Activated CD4-positive, alpha-beta T cell treated with anti-CD3 and anti-CD28 coated beads, Interleukin-2, amount 50 U/mL, for 24 hours (primary cell): Measurements from ENCODE around the gene ATP23.

Experiments
- DNase-seq, 2 donors: peaks; one replicate each; pipeline ENCODE4 v3.0.0-alpha.2; 2020; ENCODE audit warnings: low read depth in 1 of 2, low spot score in 1 of 2

Gene ATP23

DNA sequence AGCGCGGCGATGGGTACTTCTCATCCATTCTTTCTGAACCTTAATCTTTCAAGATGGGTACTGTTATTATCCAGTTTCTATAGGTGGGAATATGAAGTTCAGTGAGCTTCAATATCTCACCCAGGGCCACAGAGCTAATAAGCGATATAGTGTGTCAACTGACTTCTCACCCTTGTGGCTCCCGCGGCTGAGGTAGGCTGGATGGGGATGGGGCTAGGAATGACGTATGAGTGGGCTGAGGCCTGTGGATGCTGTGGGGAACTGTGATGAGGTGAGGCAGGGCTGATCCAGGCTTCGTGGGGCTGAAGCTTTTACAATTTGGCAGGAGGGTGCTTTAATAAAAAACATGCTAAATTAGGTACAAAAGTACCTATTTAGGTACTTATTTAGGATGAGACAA, 32.9 kb upstream of the ATP23 start:
- no peak for DNase-seq

DNA sequence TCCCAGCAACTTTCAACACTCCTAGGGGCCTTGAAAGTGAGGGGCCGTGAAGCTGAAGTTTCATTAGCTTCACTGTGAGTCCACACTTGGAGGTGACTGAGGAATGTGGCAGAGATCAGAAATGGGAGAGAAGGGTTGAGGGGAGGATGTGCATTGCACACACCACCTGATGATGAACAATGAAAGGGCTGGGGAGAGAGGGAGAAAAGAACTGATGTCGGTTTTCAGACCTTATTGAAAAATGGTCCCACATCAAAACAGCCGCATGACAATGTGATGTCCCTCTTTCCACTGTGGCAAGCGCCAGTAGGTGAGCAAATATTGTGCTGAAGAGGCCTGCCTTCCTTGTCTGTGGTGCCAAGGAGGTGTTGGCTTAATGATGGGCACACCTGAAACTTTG, 32.3 kb upstream of the ATP23 start:
- no peak for DNase-seq

DNA sequence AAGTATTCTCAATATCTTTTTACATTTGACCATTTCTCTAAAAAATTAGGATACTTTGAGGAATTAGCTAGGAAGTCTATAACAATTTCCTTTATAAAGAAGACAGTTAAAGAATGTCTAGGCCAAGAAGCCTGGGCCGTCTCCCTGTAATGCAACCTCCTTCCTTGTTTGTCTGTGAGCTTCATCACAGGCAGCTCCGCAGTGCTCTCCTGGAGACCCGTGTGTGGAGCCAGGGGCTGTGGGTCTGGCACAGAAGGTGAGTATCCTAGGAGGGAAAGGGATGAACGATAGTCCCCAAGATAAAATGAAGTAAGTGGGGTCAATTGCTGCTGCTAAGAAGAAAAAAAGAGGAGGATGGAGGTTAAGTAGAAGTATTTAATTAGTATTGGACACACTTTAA, 31.8 kb upstream of the ATP23 start:
- no peak for DNase-seq

DNA sequence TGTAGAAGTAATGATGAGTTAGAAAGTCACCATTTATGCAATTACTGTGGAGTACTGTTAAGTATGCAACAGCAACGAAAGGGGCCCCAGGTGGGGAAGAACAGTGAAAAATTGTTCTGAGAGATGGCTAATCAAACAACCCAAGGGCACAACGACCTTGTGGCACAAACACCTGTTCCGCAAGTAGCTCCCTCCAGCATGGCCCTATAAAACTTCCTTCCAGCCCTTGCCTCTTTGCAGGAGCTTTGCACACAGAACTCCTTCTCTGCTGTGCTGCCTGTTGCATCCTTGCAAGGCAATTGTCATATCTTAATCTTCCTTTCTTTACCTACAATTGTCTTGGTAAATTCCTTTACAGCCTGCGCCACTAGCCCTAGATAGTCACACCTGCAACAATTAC, 23.2 kb upstream of the ATP23 start:
- DNase-seq = no peak

DNA sequence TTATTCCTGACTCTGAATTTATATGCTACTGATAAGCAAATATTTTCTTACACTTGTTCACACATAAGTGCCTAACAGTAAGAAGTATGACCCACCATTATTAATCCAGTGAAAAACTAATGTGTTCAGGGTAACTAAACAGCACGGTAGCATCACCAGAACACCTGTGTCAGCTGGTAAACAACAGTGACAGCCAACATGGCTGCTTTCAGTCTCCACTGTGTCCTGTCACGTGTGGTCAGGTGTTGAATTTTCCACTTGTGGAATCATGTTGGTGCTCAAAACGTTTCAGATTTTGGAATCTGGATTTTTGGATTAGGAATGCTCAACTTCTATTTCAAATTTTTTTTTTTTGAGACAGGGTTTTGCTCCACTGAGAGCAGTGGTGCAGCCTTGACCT, 14.3 kb upstream of the ATP23 start:
- DNase-seq = no peak

DNA sequence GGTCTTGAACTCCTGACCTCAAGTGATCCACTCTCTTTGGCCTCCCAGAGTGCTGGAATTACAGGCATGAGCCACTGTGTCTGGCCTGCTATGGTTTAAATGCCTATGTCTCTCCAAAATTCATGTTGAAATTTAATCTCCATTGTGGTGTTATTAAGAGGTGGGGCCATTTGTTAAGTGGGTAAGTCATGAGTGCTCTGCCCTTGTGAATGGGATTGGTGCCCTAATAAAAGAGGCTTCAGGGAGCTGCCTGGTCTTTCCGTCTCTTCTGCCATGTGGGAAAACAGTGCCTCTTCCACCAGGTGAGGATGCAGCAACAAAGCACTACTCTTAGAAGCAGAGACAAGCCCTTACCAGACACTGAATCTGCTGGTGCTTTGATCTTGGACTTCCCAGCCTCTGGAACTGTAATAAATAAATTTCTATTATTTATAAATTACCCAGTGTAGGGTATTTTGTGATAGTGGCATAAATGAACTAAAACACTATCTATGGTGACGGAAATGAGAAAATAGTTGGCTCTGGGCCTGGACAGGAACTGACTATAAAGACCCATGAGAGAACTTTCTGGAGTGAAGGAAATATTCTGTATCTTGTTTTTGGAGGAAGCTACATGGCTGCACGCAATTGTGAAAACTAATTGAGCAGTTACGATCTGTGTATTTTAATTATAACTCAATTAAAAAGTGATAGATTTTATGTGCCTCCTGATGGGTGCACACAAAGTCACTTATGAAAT, 12.1 kb upstream of the ATP23 start:
- DNase-seq = no peak

DNA sequence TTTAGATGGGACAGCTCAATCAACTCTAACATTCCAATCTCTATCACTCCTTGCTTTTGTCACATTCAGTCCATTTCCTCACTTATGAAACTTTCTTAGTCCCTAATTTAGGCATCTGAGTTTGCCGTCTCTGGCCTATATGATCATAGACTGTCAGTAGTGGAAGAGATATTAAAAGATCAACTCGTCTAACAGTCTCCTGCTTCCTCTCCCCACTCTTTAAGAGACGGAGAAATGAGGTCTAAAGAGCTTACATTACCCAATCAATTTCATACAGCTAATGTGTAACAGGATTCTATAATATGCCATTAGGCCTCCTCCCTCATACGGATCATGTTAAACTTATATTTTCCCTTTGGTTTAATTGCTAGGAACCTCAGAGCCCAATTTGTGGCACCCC, 6.5 kb upstream of the ATP23 start:
- DNase-seq = no peak

DNA sequence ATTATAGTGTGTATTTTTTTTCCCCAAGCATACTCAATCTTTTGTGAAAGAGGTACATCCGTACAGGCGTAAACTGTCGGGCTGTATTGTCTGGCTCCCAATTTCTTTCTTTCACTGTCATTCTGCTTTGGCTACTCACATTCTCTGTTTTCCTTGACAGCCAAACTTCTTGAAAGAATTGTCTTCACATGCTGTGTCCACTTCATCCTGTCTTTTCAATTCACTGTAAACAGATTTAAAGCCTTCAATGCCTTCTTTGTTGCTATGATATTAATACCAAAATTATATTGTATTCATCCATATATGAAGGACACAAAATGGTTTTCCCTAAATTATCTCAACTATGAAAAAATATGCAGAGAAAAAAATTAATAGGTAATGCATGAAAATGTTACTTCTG, 6.0 kb upstream of the ATP23 start:
- no peak for DNase-seq

DNA sequence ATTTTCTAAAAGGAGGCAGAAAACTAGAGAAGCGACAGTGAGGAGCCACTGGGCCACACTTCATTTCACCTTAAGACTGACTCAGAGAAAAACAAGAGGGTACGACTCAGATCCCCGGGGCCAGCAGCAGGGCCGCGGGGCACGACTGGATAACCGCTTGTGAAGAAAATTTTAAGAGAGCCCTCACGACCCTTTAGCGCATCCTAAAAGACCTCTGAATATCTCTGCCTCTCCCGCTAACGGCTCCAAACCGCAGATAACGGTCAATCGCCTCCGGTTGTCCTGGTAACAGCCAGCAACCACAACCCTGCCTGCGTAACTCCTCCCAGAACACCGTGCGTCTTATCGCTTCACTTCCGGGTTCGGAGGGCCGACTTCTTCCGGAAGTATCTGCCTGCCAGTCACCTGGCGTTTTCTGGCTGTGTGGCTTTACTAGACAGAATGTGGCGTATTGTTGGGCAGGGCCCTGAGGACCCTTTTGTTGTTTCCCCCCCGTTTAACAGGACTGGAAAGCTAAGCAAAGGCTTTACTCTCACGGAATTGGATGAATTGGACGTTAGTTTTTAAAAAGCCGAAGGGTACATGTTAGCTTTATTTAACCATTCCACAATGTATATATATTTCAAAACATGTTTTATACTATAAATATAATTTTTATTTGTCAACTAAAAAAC, 5.4 kb upstream of the ATP23 start:
- DNase-seq = peak; percentile 71 to 92

DNA sequence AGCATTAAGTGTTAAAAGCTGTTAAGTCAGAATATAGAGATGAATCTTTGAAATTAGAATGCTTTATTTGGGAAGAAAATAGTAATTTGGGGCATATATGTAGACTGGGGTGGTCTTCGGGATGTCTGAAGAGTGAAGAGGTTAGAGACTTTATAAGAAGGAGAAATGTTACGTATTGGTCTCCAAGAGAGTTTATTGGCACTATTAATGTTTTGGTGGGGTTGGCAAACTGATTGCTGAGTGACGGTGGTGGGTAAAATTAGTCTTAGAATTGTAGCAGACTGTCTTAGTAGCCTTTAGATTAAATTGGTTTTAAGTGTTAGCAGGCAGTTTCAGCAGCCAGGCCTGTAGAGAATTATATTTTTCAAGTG, 4.9 kb upstream of the ATP23 start:
- no peak for DNase-seq

DNA sequence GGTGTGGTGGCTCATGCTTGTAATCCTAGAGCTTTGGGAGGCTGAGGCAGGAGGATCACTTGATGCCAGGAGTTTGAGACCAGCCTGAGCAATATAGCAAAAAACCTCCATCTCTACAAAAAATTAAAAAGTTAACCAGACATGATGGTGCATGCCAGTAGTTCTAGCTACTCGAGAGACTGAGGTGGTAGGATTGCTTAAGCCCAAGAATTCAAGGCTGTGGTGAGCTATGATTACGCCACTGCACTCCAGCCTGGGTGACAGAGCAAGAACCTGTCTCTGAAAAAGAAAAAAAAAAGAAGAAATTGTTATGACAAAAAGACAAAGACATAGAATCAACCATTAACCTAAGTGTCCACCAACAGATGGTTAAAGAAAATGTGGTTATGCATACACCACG, 2.1 kb upstream of the ATP23 start:
- DNase-seq = no peak

DNA sequence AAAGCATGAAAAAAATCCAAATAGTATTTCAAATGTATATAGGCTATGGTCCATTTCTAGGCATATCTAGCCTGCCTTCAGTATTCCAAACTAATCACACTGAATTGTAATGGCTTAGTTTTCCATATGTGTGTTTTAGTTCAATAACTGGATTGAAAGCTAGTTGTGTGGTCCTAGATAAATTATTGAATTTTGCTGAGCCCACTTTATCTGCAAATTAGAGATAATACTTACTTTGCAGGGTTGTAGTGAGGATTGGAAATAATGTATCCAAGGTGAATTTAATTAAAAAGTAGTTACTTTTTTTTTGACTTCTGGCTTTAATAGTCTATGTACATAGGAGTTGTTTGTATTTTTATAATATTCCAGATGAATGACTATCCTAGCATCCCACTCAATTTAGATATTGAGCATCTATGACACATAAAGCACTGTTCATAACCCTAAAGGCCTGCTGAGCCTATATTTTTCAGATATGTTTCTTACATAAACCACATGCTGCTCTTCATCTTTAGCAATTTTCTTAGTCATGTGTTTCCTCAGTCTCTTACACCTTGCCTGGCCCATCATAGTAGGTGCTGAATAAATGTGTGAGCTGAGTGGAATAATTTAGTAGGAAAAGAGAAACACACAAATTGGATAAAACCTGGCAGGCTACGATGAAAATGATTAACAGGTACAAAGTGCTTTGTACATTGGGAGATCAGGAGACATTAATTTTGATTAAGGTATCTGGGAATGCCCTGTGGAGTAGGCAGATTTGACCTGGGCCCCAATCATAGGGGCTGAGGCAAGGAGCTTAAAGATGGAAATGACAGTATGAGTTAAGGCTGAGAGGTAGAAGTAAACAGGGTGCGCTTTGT, 1.1 kb upstream of the ATP23 start:
- no peak for DNase-seq

DNA sequence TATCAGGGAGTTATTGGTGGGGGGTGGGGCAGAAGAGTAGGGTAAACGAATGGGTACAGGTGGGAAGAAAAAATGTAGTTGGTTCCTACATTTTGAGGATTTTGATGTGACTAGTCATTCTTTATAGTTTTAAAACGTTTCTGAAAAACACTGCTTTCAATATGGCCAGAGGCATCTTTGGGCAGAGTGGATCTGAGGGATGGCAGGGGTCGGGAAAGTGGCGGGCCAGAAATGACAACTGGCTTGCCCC, 527 bp upstream of the ATP23 start:
- DNase-seq = no peak

DNA sequence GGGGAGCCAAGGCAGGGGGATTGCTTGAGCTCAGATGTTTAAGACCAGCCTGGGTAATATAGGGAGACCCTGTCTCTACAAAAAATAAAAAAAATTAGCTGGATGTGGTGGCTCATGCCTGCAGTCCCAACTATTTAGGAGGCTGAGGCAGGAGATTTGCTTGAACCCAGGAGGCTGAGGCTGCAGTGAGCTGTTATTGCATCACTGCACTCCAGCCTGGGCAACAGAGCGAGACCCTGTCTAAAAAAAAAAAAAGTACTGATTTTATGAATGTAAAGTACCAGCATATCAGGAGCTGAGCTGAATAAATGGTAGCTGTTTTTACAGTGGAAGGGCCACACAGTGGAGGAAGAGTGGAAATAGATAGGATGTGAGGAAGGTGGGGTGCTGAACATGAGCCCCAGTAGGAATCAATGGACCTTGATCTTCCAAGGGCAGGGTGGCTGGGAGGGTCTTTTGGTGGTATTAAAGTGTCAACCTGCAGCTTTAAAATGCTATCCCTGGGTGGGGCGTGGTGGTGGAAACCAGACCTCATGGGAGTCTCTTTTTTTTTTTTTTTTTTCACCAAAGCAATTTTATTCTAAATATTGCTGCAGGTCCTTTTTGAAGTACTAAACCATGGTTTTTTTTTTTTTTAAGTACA, 2.2 kb downstream of the ATP23 start:
- no peak for DNase-seq

DNA sequence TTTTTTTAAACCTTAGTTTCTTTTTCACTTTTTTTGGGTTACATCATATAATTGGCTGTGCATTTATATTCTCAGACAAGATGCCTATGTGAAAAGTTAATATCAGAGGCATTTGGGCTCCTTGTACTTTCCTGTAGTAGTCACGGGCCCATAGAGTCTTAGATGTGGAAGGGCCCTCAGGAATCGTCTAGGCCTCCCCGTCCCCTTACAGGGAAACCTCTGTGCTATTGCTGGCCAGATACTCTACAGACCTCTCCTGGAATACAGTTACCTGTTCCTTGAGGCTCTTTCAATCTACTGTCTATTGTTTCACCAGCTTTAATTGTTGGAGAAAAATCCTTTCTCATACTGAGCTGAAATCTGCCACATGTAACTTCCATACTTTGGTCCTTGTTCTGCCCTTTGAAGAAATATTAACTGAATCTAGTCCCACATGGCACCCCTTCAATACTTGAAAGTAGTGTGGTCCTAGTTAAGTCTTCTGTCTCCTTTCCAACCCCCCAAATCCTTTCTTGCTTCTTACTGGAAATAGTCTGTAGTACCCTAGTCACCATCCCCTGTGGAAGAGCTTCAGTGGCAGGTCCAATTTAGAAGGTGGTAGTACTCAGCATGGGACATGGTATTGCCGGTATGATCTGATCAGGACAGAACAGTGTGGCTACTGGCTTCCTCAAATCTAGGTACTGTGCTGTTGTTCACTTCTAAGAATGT, 3.1 kb downstream of the ATP23 start:
- no peak for DNase-seq

DNA sequence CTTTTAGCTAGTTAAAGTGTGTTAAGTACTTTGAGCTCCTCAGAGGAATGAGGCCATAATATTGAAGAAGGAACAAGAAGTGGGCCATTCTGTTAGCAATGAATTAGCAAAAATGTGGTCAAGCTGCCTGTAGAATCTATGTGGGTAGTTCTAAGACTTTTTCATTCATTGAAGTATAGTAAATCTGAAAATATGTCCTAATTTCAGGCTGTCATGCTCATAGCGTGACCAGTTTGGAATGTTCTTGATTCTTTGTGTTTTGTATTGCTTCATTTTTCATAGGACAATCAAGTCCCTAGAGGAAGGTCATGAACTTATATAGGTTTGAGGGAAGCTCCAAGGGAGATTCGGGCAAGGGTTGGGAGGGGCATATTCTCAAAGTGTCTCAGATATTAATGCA, 11.4 kb downstream of the ATP23 start:
- no peak for DNase-seq

DNA sequence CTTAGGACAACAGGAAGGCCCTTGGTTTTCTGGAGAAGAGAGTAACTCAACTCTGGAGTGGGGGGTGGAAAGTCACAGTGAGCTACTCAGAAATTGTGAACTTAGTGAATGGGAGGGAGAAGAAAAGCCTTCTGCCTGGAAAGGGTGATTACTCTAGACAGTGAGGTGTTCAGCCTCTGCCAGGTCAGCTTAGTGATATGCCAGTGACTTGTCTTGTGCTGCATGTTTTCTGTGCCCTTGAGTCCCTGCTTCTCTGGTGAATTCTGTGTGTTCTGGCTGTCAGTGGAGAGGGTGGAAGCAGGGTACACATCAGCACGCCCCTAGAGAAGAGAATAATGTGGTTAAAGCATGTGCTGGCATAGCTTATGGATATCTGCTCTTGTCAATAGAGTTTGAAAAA, 13.4 kb downstream of the ATP23 start:
- DNase-seq = no peak

DNA sequence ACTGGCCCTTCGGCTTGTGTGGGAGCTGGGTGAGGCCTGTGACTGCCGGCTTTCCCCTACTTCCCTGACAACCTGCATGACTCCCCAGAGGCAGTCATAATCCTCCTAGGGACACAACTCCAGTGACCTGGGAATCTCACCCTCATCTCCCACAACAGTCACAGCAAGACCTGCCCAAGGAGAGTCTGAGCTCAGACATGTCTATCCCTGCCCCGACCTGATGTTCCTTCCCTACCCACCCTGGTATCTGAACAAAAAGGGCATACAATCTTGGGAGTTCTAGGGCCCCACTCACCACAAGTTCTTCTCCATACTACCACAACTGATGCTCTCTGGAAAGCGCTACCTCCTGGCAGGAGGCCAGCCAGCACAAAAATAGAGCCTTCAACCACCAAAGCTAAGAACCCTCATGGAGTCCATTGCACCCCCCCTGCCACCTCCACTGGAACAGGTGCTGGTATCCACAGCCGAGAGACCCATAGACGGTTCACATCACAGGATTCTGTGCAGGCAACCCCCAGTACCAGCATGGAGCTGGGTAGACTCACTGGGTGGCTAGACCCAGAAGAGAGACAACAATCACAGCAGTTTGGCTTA, 16.8 kb downstream of the ATP23 start:
- no peak for DNase-seq

DNA sequence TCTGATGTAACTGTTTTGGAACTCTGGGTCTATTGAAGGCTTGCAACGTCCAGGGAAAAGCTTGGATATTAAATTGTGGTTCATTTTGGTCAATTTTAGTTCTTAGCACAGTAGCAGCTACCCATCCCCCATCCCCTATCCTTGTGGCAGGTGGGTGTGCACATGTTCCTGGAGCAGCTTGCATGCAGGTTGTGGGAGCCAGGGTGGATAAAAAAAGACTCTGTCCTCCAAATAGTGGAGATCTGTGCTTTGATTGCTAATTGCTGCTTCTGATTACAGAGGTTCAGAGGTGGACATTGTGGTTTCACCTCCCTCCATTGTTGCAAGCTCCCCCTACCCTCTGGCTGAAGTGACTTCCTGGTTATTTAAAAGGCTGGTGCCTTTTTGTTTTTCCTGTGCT, 23.1 kb downstream of the ATP23 start:
- no peak for DNase-seq

DNA sequence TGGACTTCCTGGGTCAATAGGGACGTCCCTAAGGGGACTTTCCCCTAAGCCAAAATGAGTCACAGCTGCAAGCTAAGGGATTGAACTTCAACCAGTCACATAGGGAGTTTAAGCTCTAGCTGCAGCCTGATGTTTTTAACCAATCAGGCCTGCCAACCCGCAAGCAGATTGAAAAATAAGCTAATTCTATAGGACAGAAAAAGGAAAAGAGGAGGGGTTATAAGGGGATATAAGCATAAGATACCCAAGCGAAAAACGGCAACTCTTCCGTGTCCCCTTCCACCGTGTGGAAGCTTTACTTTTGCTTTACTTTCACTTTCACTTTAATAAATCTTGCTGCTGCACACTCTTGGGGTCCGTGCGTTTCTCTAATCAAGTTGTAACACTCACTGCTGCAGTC, 24.4 kb downstream of the ATP23 start:
- no peak for DNase-seq

DNA sequence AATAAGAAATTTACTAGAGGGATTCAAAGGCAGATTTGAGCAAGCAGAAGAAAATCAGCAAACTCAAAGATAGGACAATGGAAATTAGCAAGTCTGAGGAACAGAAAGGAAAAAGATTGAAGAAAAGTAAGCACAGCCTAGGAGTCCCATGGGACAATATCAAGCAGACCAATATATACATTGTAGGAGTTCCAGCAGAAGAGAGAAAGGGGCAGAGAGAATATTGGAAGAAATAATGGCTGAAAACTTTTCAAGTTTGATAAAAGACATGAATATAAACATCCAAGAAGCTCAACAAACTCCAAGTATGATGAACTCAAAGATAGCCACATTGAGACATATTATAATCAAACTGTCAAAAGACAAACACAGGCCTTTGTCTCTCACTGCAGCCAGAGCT, 25.2 kb downstream of the ATP23 start:
- DNase-seq = no peak
